GM12878 (cell line): Measurements from ENCODE around the gene SLC12A7. TPM values are rescaled to one million over a fixed set of nuclear protein-coding genes. Genes with fewer than 3 reads are reported as not detected.

Experiments used
- ATAC-seq: fragments of 200-7000 bp; cut with Tn5 transposase; 3 replicates; pipeline ENCODE4 v1.9.1; 2020; ENCODE audit warnings: mild to moderate bottlenecking, moderate library complexity
- BruUV-seq: library from RNA; stranded (reverse); fragments of 400-500 nt; replicated peaks from 2 replicates; lab custom pipeline; 2021; lab: Mats Ljungman, UMichigan
- CTCF ChIA-PET: fragments of 300-600 bp; sonication (Branson Sonifier 250); formaldehyde crosslinking; extraction: SDS; loops from one replicate; lab custom pipeline; 2021; ENCODE audit warnings: inconsistent platforms; lab: Yijun Ruan, JAX
- POLR2A ChIA-PET: fragments of 350-600 bp; formaldehyde crosslinking; extraction: SDS; loops from one replicate; lab custom pipeline; 2021; ENCODE audit warnings: inconsistent platforms; lab: Charles Lee
- RAD21 ChIA-PET: fragments of 300-600 bp; sonication (Branson Sonifier 250); formaldehyde crosslinking; loops from one replicate; lab custom pipeline; 2023; ENCODE audit warnings: antibody characterized with exemption; ENCODE audit not compliant: unreplicated experiment; lab: Charles Lee
- SMC1A ChIA-PET: fragments of 300-600 bp; sonication (Branson Sonifier 250); formaldehyde crosslinking; loops from one replicate; lab custom pipeline; 2023; ENCODE audit not compliant: unreplicated experiment, uncharacterized antibody; lab: Charles Lee
- DNase-seq: peaks from one replicate; pipeline ENCODE4 v3.0.0-alpha.2; 2011; ENCODE audit warnings: low read depth, low spot score
- FAIRE-seq: peaks from 3 replicates; lab custom pipeline; 2011; peaks lifted over from hg19 to GRCh38; lab: Jason Lieb, UNC
- H2AFZ ChIP-seq: 2 replicates; pipeline ENCODE4 v1.6.0; 2011; ENCODE audit warnings: low read depth, low read length, control low read depth; ENCODE audit not compliant: control insufficient read depth
- H3K27ac ChIP-seq: 2 replicates; pipeline ENCODE4 v1.5.1; 2011; ENCODE audit warnings: control low read depth; ENCODE audit not compliant: control insufficient read depth, insufficient read depth
- H3K27me3 ChIP-seq, 2 experiments: replicated peaks in 1 of 2; 2 replicates each; pipeline versions ENCODE4 v1.6.0 to v1.6.1; 2011; ENCODE audit warnings: low read length in 1 of 2; ENCODE audit not compliant: control insufficient read depth in 2 of 2, insufficient read depth in 2 of 2
- H3K36me3 ChIP-seq, 2 experiments: 2 replicates each; pipeline ENCODE4 v1.5.1; 2011; ENCODE audit warnings: low read length in 1 of 2; ENCODE audit not compliant: control insufficient read depth in 2 of 2, insufficient read depth in 2 of 2
- H3K4me1 ChIP-seq: 2 replicates; pipeline ENCODE4 v1.6.1; 2011; ENCODE audit warnings: mild to moderate bottlenecking, low read length, moderate library complexity, mixed read lengths; ENCODE audit not compliant: control insufficient read depth, insufficient read depth
- H3K4me2 ChIP-seq: 2 replicates; pipeline ENCODE4 v1.6.0; 2011; ENCODE audit warnings: control low read depth; ENCODE audit not compliant: control insufficient read depth, insufficient read depth
- H3K4me3 ChIP-seq: fragments of 200-600 bp; sonication (generic); 2 replicates; pipeline ENCODE4 v1.5.1; 2016
- H3K79me2 ChIP-seq: 2 replicates; pipeline ENCODE4 v1.6.0; 2011; ENCODE audit warnings: low read length; ENCODE audit not compliant: control insufficient read depth, insufficient read depth
- H3K9ac ChIP-seq: 2 replicates; pipeline ENCODE4 v1.8.0; 2011; ENCODE audit warnings: low read length, control low read depth, mixed read lengths; ENCODE audit not compliant: control insufficient read depth, insufficient read depth
- H3K9me3 ChIP-seq: replicated peaks from 3 replicates; pipeline ENCODE4 v1.5.1; 2011; ENCODE audit warnings: mild to moderate bottlenecking, low read length; ENCODE audit not compliant: control insufficient read depth, insufficient read depth
- H4K20me1 ChIP-seq: 2 replicates; pipeline ENCODE4 v1.6.0; 2011; ENCODE audit not compliant: control insufficient read depth, insufficient read depth
- FOXK2 ChIP-seq: fragments of 450-650 bp; IDR thresholded peaks from 2 replicates; pipeline ENCODE4 v1.6.1; 2017; ENCODE audit warnings: mild to moderate bottlenecking, moderate library complexity
- NFXL1 ChIP-seq: fragments of 450-650 bp; IDR thresholded peaks from 2 replicates; pipeline ENCODE4 v1.6.1; 2017; ENCODE audit warnings: antibody characterized with exemption, mild to moderate bottlenecking, borderline replicate concordance
- SMC3 ChIP-seq: IDR thresholded peaks from 2 replicates; pipeline ENCODE4 v1.6.1; 2011; ENCODE audit warnings: low read length, improper control_type of control experiment, borderline replicate concordance
- WGBS: methylation state at CpG from one replicate; pipeline ENCODE4 v1.1.6; 2016; ENCODE audit warnings: low lambda C conversion rate; ENCODE audit not compliant: insufficient replicate concordance, insufficient coverage; ENCODE audit errors: missing lambda C conversion rate; 5-methylcytosine and 5-hydroxymethylcytosine counted together
- in situ Hi-C: fragments of 300-500 bp; cut with MboI; formaldehyde crosslinking; loops from 9 replicates; pipeline ENCODE4 v1.14.3; 2018; ENCODE audit warnings: mixed read lengths
- intact Hi-C: fragments of 100-400 bp; cut with micrococcal nuclease; formaldehyde crosslinking; loops from one replicate; pipeline ENCODE4 v1.14.2; 2022; ENCODE audit not compliant: unreplicated experiment
- polyA plus RNA-seq, 11 experiments: library from polyadenylated mRNA; depleted of rRNA in 4 of 11; unstranded in 6 of 11; stranded (reverse) in 5 of 11; fragments of >200 nt; fragmentation: Nextera tagmentation in 4 of 11; fragmentation: Illumina TruSeq in 1 of 11; extraction: Ambion mirVana in 4 of 11; extraction: Trizol in 1 of 11; gene quantifications; 1 replicate in 1 of 11; 2 replicates in 10 of 11; pipeline versions ENCODE4 v1.2.1 to v1.2.3, GENCODE V29; 2011 to 2016; ENCODE audit warnings: inconsistent platforms in 2 of 11, missing spikeins in 2 of 11, low read depth in 1 of 11
- total RNA-seq, 4 experiments: library from RNA; depleted of rRNA in 3 of 4; stranded (reverse); fragments of >200 nt in 3 of 4; fragmentation: Illumina TruSeq in 1 of 4; extraction: Trizol in 1 of 4; gene quantifications; 2 replicates each; pipeline versions ENCODE4 v1.2.1 to v1.2.3, GENCODE V29; 2013 to 2021
- TF ChIP-seq, protein P1 (sequence below): fragments of 450-650 bp; formaldehyde crosslinking; IDR thresholded peaks from 2 replicates; pipeline ENCODE4 v1.4.0; 2020; ENCODE audit warnings: mild to moderate bottlenecking, moderate library complexity
- TF ChIP-seq, protein P2 (sequence below): fragments of 450-650 bp; formaldehyde crosslinking; IDR thresholded peaks from 2 replicates; pipeline ENCODE4 v1.5.0; 2022; ENCODE audit warnings: mild to moderate bottlenecking, missing genetic modification characterization
- TF ChIP-seq, protein P3 (sequence below): fragments of 450-650 bp; IDR thresholded peaks from 2 replicates; pipeline ENCODE4 v1.6.1; 2017; ENCODE audit warnings: mild to moderate bottlenecking
- TF ChIP-seq, protein P4 (sequence below): fragments of 450-650 bp; IDR thresholded peaks from 2 replicates; pipeline ENCODE4 v1.6.1; 2016; ENCODE audit warnings: mild to moderate bottlenecking, moderate library complexity, borderline replicate concordance

SLC12A7 gene
- total and polyA plus RNA-seq, 10 of the 15 experiments (the other 5 are each of a cell fraction or from before 2014, with no cell fraction given) = 0.10 to 10.0 (median 2.9) TPM

DNA sequence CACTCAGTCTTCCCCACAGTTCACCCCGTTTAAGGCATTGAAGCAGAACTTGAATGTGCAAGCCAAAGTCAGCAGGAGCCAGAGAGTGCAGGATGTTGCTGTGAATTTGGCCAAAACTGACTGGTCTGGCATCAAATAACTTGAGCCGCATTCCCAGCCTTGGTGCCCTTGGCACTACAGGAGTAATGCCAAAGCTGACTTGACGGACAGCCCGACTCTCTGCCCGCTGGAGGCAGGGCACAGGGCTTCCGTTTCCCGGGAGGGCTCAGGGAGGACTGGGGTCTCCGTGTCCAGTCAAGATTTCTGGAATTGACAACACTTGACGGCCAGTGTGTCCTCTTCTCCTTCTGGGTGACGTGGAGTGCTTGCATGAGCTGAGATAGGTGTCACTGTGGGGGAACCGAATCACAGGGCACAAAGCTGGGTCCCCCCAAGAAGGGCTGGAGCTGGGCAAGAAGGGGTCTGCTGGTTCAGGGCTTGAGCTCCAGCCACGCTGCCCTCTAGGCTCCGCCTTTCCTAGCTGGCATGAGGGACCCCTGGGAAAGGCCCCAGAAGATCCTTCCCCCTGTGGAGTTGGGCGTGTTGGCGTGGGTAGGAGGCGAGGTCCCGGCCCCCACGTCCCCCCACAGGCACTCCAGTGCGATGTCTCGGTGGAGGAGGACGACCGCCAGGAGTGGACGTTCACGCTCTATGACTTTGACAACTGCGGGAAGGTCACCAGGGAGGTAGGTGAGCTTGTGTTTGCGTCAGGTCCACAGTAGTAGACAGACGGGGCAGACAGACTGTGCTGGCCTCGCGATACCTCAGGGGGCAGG, 78.0 kb downstream of the SLC12A7 start:
- POLR2A ChIA-PET = no interaction called here
- H3K4me3 ChIP-seq = no peak overlapping the region
- ATAC-seq = no peak
- RAD21 ChIA-PET = no interaction called here
- intact Hi-C loops = no loop called here
- SMC1A ChIA-PET = no interaction called here
- H3K4me1 ChIP-seq = no peaks in the 10 kb centered on the region
- H3K9ac ChIP-seq = no peak overlapping the region
- no peak for FAIRE-seq
- DNase-seq = no peak
- no peaks in the 10 kb centered on the region for H4K20me1 ChIP-seq
- H3K9me3 ChIP-seq = no peaks in the 10 kb centered on the region; the same call in 2 of the 3 replicates
- in situ Hi-C loops = no loop called here
- BruUV-seq = no TSS peak
- no peak overlapping the region for H3K27ac ChIP-seq
- no peaks in the 10 kb centered on the region for H3K79me2 ChIP-seq
- no peak overlapping the region for H2AFZ ChIP-seq
- H3K4me2 ChIP-seq = no peak overlapping the region
- H3K27me3 ChIP-seq = no peaks in the 10 kb centered on the region
- CTCF ChIA-PET = no interaction called here
- WGBS = 41% methylated on average over 29 of the region's 29 CpGs
- H3K36me3 ChIP-seq = no peaks in the 10 kb centered on the region
- TF ChIP-seq FOXK2 (no peak), SMC3 (no peak), NFXL1 (no peak)
- TF ChIP-seq, protein P1, sequence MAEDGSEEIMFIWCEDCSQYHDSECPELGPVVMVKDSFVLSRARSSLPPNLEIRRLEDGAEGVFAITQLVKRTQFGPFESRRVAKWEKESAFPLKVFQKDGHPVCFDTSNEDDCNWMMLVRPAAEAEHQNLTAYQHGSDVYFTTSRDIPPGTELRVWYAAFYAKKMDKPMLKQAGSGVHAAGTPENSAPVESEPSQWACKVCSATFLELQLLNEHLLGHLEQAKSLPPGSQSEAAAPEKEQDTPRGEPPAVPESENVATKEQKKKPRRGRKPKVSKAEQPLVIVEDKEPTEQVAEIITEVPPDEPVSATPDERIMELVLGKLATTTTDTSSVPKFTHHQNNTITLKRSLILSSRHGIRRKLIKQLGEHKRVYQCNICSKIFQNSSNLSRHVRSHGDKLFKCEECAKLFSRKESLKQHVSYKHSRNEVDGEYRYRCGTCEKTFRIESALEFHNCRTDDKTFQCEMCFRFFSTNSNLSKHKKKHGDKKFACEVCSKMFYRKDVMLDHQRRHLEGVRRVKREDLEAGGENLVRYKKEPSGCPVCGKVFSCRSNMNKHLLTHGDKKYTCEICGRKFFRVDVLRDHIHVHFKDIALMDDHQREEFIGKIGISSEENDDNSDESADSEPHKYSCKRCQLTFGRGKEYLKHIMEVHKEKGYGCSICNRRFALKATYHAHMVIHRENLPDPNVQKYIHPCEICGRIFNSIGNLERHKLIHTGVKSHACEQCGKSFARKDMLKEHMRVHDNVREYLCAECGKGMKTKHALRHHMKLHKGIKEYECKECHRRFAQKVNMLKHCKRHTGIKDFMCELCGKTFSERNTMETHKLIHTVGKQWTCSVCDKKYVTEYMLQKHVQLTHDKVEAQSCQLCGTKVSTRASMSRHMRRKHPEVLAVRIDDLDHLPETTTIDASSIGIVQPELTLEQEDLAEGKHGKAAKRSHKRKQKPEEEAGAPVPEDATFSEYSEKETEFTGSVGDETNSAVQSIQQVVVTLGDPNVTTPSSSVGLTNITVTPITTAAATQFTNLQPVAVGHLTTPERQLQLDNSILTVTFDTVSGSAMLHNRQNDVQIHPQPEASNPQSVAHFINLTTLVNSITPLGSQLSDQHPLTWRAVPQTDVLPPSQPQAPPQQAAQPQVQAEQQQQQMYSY (CRISPR knock-in tag) = no peak
- TF ChIP-seq, protein P2, sequence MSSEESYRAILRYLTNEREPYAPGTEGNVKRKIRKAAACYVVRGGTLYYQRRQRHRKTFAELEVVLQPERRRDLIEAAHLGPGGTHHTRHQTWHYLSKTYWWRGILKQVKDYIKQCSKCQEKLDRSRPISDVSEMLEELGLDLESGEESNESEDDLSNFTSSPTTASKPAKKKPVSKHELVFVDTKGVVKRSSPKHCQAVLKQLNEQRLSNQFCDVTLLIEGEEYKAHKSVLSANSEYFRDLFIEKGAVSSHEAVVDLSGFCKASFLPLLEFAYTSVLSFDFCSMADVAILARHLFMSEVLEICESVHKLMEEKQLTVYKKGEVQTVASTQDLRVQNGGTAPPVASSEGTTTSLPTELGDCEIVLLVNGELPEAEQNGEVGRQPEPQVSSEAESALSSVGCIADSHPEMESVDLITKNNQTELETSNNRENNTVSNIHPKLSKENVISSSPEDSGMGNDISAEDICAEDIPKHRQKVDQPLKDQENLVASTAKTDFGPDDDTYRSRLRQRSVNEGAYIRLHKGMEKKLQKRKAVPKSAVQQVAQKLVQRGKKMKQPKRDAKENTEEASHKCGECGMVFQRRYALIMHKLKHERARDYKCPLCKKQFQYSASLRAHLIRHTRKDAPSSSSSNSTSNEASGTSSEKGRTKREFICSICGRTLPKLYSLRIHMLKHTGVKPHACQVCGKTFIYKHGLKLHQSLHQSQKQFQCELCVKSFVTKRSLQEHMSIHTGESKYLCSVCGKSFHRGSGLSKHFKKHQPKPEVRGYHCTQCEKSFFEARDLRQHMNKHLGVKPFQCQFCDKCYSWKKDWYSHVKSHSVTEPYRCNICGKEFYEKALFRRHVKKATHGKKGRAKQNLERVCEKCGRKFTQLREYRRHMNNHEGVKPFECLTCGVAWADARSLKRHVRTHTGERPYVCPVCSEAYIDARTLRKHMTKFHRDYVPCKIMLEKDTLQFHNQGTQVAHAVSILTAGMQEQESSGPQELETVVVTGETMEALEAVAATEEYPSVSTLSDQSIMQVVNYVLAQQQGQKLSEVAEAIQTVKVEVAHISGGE (CRISPR knock-in tag) = no peak
- TF ChIP-seq, protein P3, sequence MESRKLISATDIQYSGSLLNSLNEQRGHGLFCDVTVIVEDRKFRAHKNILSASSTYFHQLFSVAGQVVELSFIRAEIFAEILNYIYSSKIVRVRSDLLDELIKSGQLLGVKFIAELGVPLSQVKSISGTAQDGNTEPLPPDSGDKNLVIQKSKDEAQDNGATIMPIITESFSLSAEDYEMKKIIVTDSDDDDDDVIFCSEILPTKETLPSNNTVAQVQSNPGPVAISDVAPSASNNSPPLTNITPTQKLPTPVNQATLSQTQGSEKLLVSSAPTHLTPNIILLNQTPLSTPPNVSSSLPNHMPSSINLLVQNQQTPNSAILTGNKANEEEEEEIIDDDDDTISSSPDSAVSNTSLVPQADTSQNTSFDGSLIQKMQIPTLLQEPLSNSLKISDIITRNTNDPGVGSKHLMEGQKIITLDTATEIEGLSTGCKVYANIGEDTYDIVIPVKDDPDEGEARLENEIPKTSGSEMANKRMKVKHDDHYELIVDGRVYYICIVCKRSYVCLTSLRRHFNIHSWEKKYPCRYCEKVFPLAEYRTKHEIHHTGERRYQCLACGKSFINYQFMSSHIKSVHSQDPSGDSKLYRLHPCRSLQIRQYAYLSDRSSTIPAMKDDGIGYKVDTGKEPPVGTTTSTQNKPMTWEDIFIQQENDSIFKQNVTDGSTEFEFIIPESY = no peak
- TF ChIP-seq, protein P4, sequence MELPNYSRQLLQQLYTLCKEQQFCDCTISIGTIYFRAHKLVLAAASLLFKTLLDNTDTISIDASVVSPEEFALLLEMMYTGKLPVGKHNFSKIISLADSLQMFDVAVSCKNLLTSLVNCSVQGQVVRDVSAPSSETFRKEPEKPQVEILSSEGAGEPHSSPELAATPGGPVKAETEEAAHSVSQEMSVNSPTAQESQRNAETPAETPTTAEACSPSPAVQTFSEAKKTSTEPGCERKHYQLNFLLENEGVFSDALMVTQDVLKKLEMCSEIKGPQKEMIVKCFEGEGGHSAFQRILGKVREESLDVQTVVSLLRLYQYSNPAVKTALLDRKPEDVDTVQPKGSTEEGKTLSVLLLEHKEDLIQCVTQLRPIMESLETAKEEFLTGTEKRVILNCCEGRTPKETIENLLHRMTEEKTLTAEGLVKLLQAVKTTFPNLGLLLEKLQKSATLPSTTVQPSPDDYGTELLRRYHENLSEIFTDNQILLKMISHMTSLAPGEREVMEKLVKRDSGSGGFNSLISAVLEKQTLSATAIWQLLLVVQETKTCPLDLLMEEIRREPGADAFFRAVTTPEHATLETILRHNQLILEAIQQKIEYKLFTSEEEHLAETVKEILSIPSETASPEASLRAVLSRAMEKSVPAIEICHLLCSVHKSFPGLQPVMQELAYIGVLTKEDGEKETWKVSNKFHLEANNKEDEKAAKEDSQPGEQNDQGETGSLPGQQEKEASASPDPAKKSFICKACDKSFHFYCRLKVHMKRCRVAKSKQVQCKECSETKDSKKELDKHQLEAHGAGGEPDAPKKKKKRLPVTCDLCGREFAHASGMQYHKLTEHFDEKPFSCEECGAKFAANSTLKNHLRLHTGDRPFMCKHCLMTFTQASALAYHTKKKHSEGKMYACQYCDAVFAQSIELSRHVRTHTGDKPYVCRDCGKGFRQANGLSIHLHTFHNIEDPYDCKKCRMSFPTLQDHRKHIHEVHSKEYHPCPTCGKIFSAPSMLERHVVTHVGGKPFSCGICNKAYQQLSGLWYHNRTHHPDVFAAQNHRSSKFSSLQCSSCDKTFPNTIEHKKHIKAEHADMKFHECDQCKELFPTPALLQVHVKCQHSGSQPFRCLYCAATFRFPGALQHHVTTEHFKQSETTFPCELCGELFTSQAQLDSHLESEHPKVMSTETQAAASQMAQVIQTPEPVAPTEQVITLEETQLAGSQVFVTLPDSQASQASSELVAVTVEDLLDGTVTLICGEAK = no peak
